ENCODE measurements around the gene GPR137B. TPM values are rescaled to one million over a fixed set of nuclear protein-coding genes. Genes with fewer than 3 reads are reported as not detected.
"Not testable (repeated sequence)": the region's sequence is repeated elsewhere in the genome, so short reads cannot be mapped to it uniquely, and the experiment has no call there.

GPR137B gene
- total RNA-seq, 1 donor from 2014 or later: 4.5 TPM

GRCh38 chr1:236143104-236143948, 987 bp downstream of the GPR137B start:
- DNase-seq (ENCODE audit: low spot score): no peak
- peak; percentile 15 for ATAC-seq

- DNase-seq (ENCODE audit: low spot score) (no peak), ATAC-seq (no peak)
These were observed 1.7 kb downstream of the GPR137B start for GRCh38 chr1:236144033-236144432.

- no peak for DNase-seq (ENCODE audit: low spot score)
These were observed 2.3 kb downstream of the GPR137B start for GRCh38 chr1:236144446-236145150.

GRCh38 chr1:236147068-236147467, 4.7 kb downstream of the GPR137B start:
- no peak for ATAC-seq
- no peak for DNase-seq (ENCODE audit: low spot score)

More at GRCh38 chr1:236144446-236145150, 2.3 kb downstream of the GPR137B start:
- no peak for ATAC-seq

GRCh38 chr1:236147521-236148469, 5.5 kb downstream of the GPR137B start:
- DNase-seq (ENCODE audit: low spot score): no peak
- no peak for ATAC-seq

- no peak for ATAC-seq
- no peak for DNase-seq (ENCODE audit: low spot score)
These were observed 6.1 kb downstream of the GPR137B start for GRCh38 chr1:236148470-236148845.

GRCh38 chr1:236149003-236149595, 6.8 kb downstream of the GPR137B start:
- ATAC-seq (peak; percentile 37), DNase-seq (ENCODE audit: low spot score) (no peak)

- ATAC-seq: peak; percentile 92
These were observed 7.4 kb downstream of the GPR137B start for GRCh38 chr1:236149696-236150228.

GRCh38 chr1:236150311-236150955, 8.1 kb downstream of the GPR137B start:
- DNase-seq (ENCODE audit: low spot score): no peak
- no peak for ATAC-seq

More at GRCh38 chr1:236149696-236150228, 7.4 kb downstream of the GPR137B start:
- peak; percentile 81 for DNase-seq (ENCODE audit: low spot score)

- ATAC-seq (no peak), DNase-seq (ENCODE audit: low spot score) (no peak)
These were observed 8.6 kb downstream of the GPR137B start for GRCh38 chr1:236150986-236151385.

GRCh38 chr1:236151739-236152424, 9.5 kb downstream of the GPR137B start:
- ATAC-seq (no peak), DNase-seq (ENCODE audit: low spot score) (no peak)

- DNase-seq (ENCODE audit: low spot score): no peak
These were observed 11.8 kb downstream of the GPR137B start for GRCh38 chr1:236154126-236154525.

GRCh38 chr1:236154671-236155398, 12.5 kb downstream of the GPR137B start:
- ATAC-seq (no peak), DNase-seq (ENCODE audit: low spot score) (no peak)

More at GRCh38 chr1:236154126-236154525, 11.8 kb downstream of the GPR137B start:
- no peak for ATAC-seq

- DNase-seq (ENCODE audit: low spot score) (no peak), ATAC-seq (no peak)
These were observed 13.0 kb downstream of the GPR137B start for GRCh38 chr1:236155399-236155767.

GRCh38 chr1:236155841-236156503, 13.6 kb downstream of the GPR137B start:
- DNase-seq (ENCODE audit: low spot score) (no peak), ATAC-seq (no peak)

GRCh38 chr1:236156512-236157208, 14.3 kb downstream of the GPR137B start:
- ATAC-seq (peak; percentile 41), DNase-seq (ENCODE audit: low spot score) (no peak)

GRCh38 chr1:236158072-236158471, 15.7 kb downstream of the GPR137B start:
- ATAC-seq; DNase-seq (ENCODE audit: low spot score): not testable (repeated sequence)

Data from left lobe of liver (tissue), 2 donors.